Measurements from ENCODE around the gene RPL28. TPM values are rescaled to one million over a fixed set of nuclear protein-coding genes. Genes with fewer than 3 reads are reported as not detected.

The RPL28 gene
- total and polyA plus RNA-seq, 2 of the 13 experiments (the other 11 are each of a cell fraction or from before 2014, with no cell fraction given), result 105 to 420 TPM

DNA sequence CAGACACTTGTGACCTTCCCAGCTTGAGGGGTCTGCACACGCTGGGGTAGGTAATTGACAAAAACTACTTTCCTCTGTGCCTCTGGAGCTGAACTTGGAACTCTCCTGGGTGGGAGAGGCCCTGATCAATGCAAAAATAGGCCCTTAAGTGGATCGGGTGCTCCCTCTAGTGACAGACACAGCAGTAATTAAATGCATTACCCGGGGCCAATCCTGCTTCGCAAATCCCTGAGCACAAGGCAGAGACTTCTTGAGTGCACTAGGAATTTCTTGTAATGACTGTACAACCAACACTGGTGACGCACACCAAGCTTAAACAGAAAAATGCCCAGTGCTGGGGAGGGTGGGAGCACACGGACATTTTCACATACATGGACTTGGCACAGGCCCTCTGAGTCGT, 32.5 kb downstream of the RPL28 start:
- ChIA-PET CTCF (ENCODE audit: low intra/inter-chr PET ratio, low total read pairs) (interaction anchor here (1.6 to 2.7 kb wide), 5 partner anchors 85 to 277 kb away, joined by 3 to 23 read pairs (median 9); no protein-coding TSS in a partner anchor), POLR2A (interaction anchor here (1.0 to 1.7 kb wide), 3 partner anchors 11 to 212 kb away, joined by 3 to 8 read pairs (median 3); partner anchors contain the start of gene UBE2S)
- Histone ChIP-seq H3K79me2 (ENCODE audit: insufficient read depth, low read length) (no peaks in the 10 kb centered on the region), H4K20me1 (ENCODE audit: insufficient read depth, low read length) (no peaks in the 10 kb centered on the region), H3K27ac (ENCODE audit: extremely low read length, insufficient read depth, low read length) (no peak overlapping the region), H3K36me3 (replicated peaks in 1 of 2; ENCODE audit: control insufficient read depth in 1 of 2, insufficient read depth in 2 of 2, low read length in 2 of 2) (no peaks in the 10 kb centered on the region), H3K4me1 (ENCODE audit: insufficient read depth, low read length) (peaks cover 10% of the 10 kb centered on the region), H3K9ac (ENCODE audit: insufficient read depth, low read depth, low read length) (no peak overlapping the region), H2AFZ (ENCODE audit: low read length) (no peak overlapping the region), H3K4me3 (replicated peaks in 1 of 3; ENCODE audit: insufficient read depth in 1 of 3, low read depth in 2 of 3, low read length in 3 of 3) (no peak overlapping the region), H3K9me3 (ENCODE audit: low read length) (no peaks in the 10 kb centered on the region), H3K27me3 (ENCODE audit: control insufficient read depth in 1 of 2, insufficient read depth in 2 of 2, low read length in 2 of 2) (peaks cover 0 to 11% of the 10 kb centered on the region in 2 experiments; a peak in 1 of 5 replicates), H3K4me2 (ENCODE audit: low read depth, low read length) (0 out of 2 replicates have a peak overlapping the region, but pooled peaks have one; percentile 1)
- intact Hi-C loops (cut with micrococcal nuclease; ENCODE audit: unreplicated experiment) (loop anchor here (1.0 to 5.0 kb wide), 3 partner anchors 126 to 276 kb away; no protein-coding TSS in a partner anchor), in situ Hi-C loops (cut with HindIII; ENCODE audit: extremely low pct_ligation_motif_present, low pct_unique_long_range_greater_than_20kb) (loop anchor here (5.0 kb wide), 2 partner anchors 116 to 201 kb away; no protein-coding TSS in a partner anchor)
- FAIRE-seq (peak; percentile 68), DNase-seq (ENCODE audit: low spot score) (peak; percentile 70), ATAC-seq (peak; percentile 92)
- no TSS peak for BruUV-seq (replicated peaks)
- WGBS (ENCODE audit: low lambda C conversion rate), result 12% methylated on average over 5 of the region's 7 CpGs
- TF ChIP-seq KDM3A (CRISPR knock-in tag; IDR thresholded peaks at IDR 0.05; ENCODE audit: low read depth), result 0 out of 2 replicates have a peak, but pooled peaks have one; percentile 53
- TF ChIP-seq XRCC5 (optimal IDR thresholded peaks at IDR 0.05; ENCODE audit: low read length), result peak; percentile 22
- no peak for TF ChIP-seq ZBTB8A (CRISPR knock-in tag; IDR thresholded peaks at IDR 0.05; ENCODE audit: borderline replicate concordance, low read depth)
- TF ChIP-seq, protein P1, sequence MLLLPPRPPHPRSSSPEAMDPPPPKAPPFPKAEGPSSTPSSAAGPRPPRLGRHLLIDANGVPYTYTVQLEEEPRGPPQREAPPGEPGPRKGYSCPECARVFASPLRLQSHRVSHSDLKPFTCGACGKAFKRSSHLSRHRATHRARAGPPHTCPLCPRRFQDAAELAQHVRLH (CRISPR knock-in tag; IDR thresholded peaks at IDR 0.05; ENCODE audit: borderline replicate concordance, low read depth), result 0 out of 2 replicates have a peak, but pooled peaks have one; percentile 64
- TF ChIP-seq, protein P2, sequence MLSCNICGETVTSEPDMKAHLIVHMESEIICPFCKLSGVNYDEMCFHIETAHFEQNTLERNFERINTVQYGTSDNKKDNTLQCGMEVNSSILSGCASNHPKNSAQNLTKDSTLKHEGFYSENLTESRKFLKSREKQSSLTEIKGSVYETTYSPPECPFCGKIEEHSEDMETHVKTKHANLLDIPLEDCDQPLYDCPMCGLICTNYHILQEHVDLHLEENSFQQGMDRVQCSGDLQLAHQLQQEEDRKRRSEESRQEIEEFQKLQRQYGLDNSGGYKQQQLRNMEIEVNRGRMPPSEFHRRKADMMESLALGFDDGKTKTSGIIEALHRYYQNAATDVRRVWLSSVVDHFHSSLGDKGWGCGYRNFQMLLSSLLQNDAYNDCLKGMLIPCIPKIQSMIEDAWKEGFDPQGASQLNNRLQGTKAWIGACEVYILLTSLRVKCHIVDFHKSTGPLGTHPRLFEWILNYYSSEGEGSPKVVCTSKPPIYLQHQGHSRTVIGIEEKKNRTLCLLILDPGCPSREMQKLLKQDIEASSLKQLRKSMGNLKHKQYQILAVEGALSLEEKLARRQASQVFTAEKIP (CRISPR knock-in tag; IDR thresholded peaks at IDR 0.05; ENCODE audit: borderline replicate concordance), result no peak
- TF ChIP-seq ZFX (CRISPR knock-in tag; IDR thresholded peaks at IDR 0.05; ENCODE audit: low read depth), result peak; percentile 33; the same call in 1 of the 2 replicates
- peak; percentile 58 for TF ChIP-seq HNF4A (CRISPR knock-in tag; IDR thresholded peaks at IDR 0.05)
- no peak for TF ChIP-seq ATRX (CRISPR knock-in tag; IDR thresholded peaks at IDR 0.05; ENCODE audit: borderline replicate concordance)
- no peak for TF ChIP-seq ZNF251 (CRISPR knock-in tag; IDR thresholded peaks at IDR 0.05)
- TF ChIP-seq TSC22D2 (CRISPR knock-in tag; IDR thresholded peaks at IDR 0.05; ENCODE audit: borderline replicate concordance), result peak; percentile 55; the same call in 1 of the 2 replicates
- peak; percentile 76 for TF ChIP-seq ONECUT2 (CRISPR knock-in tag; IDR thresholded peaks at IDR 0.05)
- TF ChIP-seq PITX1 (CRISPR knock-in tag; IDR thresholded peaks at IDR 0.05), result 0 out of 2 replicates have a peak, but pooled peaks have one; percentile 22
- TF ChIP-seq PAX8 (CRISPR knock-in tag; IDR thresholded peaks at IDR 0.05; ENCODE audit: borderline replicate concordance), result no peak
- TF ChIP-seq ZFAT (CRISPR knock-in tag; conservative IDR thresholded peaks at IDR 0.05), result no peak
- peak; percentile 88 for TF ChIP-seq MIXL1 (CRISPR knock-in tag; IDR thresholded peaks at IDR 0.05)
- TF ChIP-seq SIX4 (CRISPR knock-in tag; IDR thresholded peaks at IDR 0.05), result no peak
- TF ChIP-seq ZNF33B (CRISPR knock-in tag; IDR thresholded peaks at IDR 0.05), result no peak
- no peak for TF ChIP-seq IRX3 (CRISPR knock-in tag; IDR thresholded peaks at IDR 0.05; ENCODE audit: borderline replicate concordance, low read depth)
- TF ChIP-seq GATAD2A (CRISPR knock-in tag; IDR thresholded peaks at IDR 0.05), result peak; percentile 28; the same call in 1 of the 2 replicates
- TF ChIP-seq, protein P3, sequence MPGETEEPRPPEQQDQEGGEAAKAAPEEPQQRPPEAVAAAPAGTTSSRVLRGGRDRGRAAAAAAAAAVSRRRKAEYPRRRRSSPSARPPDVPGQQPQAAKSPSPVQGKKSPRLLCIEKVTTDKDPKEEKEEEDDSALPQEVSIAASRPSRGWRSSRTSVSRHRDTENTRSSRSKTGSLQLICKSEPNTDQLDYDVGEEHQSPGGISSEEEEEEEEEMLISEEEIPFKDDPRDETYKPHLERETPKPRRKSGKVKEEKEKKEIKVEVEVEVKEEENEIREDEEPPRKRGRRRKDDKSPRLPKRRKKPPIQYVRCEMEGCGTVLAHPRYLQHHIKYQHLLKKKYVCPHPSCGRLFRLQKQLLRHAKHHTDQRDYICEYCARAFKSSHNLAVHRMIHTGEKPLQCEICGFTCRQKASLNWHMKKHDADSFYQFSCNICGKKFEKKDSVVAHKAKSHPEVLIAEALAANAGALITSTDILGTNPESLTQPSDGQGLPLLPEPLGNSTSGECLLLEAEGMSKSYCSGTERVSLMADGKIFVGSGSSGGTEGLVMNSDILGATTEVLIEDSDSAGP (CRISPR knock-in tag; IDR thresholded peaks at IDR 0.05; ENCODE audit: borderline replicate concordance), result 0 out of 2 replicates have a peak, but pooled peaks have one; percentile 7
- TF ChIP-seq RBFOX2 (IDR thresholded peaks at IDR 0.05; ENCODE audit: low read depth, low read length), result no peak
- TF ChIP-seq PHF5A (CRISPR knock-in tag; IDR thresholded peaks at IDR 0.05; ENCODE audit: low read depth, unreplicated experiment), result no peak
- TF ChIP-seq THAP11 (CRISPR knock-in tag; IDR thresholded peaks at IDR 0.05), result 0 out of 2 replicates have a peak, but pooled peaks have one; percentile 17
- no peak for TF ChIP-seq SPEN (CRISPR knock-in tag; IDR thresholded peaks at IDR 0.05; ENCODE audit: low read depth)

All from HepG2 (cell line).